Measurements from ENCODE around the gene ERC2. TPM values are rescaled to one million over a fixed set of nuclear protein-coding genes. Genes with fewer than 3 reads are reported as not detected.

ERC2 gene
- total and polyA plus RNA-seq, 7 donors: 0.52 to 5.7 (median 1.2) TPM; not detected in 2

- Histone ChIP-seq H3K27me3 (no peaks in the 10 kb centered on the region), H3K4me1 (peaks cover 0 to 14% (median 7%) of the 10 kb centered on the region in 4 donors), H3K36me3 (no peaks in the 10 kb centered on the region), H3K27ac (no peak overlapping the region), H3K9me3 (no peaks in the 10 kb centered on the region), H3K4me3 (no peak overlapping the region)
- TF ChIP-seq POLR2A (IDR thresholded peaks at IDR 0.05) (no peak), CTCF (IDR thresholded peaks at IDR 0.05) (no peak), EP300 (IDR thresholded peaks at IDR 0.05) (no peak), POLR2AphosphoS5 (IDR thresholded peaks at IDR 0.05) (no peak)
- intact Hi-C loops (cut with DNase I): no loop called here
- WGBS, 2 donors: 15 to 65% methylated on average over 10 of the region's 10 CpGs
- DNase-seq: no peak
Observed at GRCh38 chr3:55526332-55527030, 941.8 kb downstream of the ERC2 start.

DNA sequence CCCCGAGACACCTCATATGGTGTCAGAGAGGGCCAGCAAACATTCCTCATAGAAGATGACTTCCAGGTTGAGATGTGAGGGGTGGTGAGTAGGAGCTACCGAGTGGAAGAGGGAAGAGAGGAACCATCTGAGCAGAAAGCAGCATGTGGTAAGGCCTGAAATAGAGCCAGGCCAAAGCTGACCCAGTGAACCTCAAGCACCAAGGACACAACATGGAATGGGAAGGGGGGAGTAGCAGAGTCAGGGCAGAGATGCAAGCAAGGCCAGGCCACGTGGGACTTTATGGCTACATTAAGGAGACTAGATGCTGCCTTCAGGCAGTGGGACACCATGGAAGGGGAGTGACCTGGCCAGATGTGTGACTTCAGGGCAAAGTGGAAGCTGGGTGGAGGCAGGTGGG is 942.8 kb downstream of the ERC2 start:
- Histone ChIP-seq H3K36me3 (no peaks in the 10 kb centered on the region), H3K27ac (no peak overlapping the region), H3K9me3 (no peaks in the 10 kb centered on the region), H3K4me3 (no peak overlapping the region), H3K27me3 (no peaks in the 10 kb centered on the region), H3K4me1 (peaks cover 0 to 14% (median 7%) of the 10 kb centered on the region in 4 donors)
- 83 to 87% methylated on average over 3 of the region's 3 CpGs for WGBS, 2 donors
- intact Hi-C loops (cut with DNase I): no loop called here
- no peak for TF ChIP-seq POLR2AphosphoS5 (IDR thresholded peaks at IDR 0.05)
- TF ChIP-seq POLR2A (IDR thresholded peaks at IDR 0.05): no peak
- no peak for TF ChIP-seq CTCF (IDR thresholded peaks at IDR 0.05)
- no peak for TF ChIP-seq EP300 (IDR thresholded peaks at IDR 0.05)
- no peak for DNase-seq

GRCh38 chr3:55524565-55525244 is 943.6 kb downstream of the ERC2 start:
- Histone ChIP-seq H3K9me3 (no peaks in the 10 kb centered on the region), H3K4me1 (peaks cover 0 to 14% (median 7%) of the 10 kb centered on the region in 4 donors), H3K4me3 (no peak overlapping the region), H3K27me3 (no peaks in the 10 kb centered on the region), H3K36me3 (no peaks in the 10 kb centered on the region), H3K27ac (no peak overlapping the region)
- no peak for DNase-seq
- TF ChIP-seq POLR2AphosphoS5 (IDR thresholded peaks at IDR 0.05) (no peak), CTCF (IDR thresholded peaks at IDR 0.05) (no peak), POLR2A (IDR thresholded peaks at IDR 0.05) (no peak), EP300 (IDR thresholded peaks at IDR 0.05) (no peak)
- intact Hi-C loops (cut with DNase I): no loop called here
- WGBS, 2 donors: 82 to 88% methylated on average over 4 of the region's 4 CpGs

- intact Hi-C loops (cut with DNase I): no loop called here
- Histone ChIP-seq H3K27ac (no peak overlapping the region), H3K4me1 (peaks cover 0 to 14% (median 7%) of the 10 kb centered on the region in 4 donors), H3K36me3 (no peaks in the 10 kb centered on the region), H3K27me3 (no peaks in the 10 kb centered on the region), H3K4me3 (no peak overlapping the region), H3K9me3 (no peaks in the 10 kb centered on the region)
- TF ChIP-seq EP300 (IDR thresholded peaks at IDR 0.05): no peak
- TF ChIP-seq POLR2A (IDR thresholded peaks at IDR 0.05): no peak
- no peak for DNase-seq
- 90 to 95% methylated on average over 2 of the region's 2 CpGs for WGBS, 2 donors
Observed at GRCh38 chr3:55523471-55523870, 944.8 kb downstream of the ERC2 start.

DNA sequence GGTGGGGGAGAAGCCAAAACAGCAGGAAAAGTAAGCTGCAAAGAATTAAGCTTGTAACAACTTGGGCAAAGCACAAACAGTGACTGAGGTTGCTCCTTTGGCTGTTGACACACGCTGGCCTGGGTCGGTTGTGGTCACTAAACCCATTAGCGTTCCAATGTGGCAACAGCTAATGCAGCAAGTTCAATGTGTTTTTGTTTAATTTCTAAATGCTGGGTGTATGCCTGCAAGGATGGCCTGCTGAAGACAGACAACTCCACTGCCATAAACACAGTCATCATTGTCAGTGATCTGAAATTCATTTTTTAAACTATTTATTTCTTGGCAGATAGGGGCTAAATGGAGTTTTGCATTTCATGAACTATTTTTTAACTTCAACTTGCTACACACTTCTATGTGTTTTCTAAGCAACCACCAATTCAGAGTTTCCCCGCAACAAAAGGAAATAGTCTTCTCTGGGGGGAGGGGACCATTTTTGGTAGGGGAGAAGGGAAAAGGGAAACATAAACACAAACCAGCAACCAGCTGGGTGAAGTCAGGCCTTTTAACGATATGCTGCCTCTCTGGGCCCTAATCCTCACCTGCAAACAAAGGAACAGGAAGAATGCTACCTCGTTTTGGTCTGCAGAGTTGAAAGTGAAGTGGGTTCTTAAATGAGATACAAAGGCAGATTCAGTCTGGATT is 946.4 kb downstream of the ERC2 start:
- H3K27me3 ChIP-seq: no peaks in the 10 kb centered on the region
- WGBS, 2 donors: 51 to 65% methylated on average over 6 of the region's 6 CpGs

More for the DNA sequence above, 946.4 kb downstream of the ERC2 start:
- H3K27ac ChIP-seq: no peak overlapping the region
- no peaks in the 10 kb centered on the region for H3K36me3 ChIP-seq
- intact Hi-C loops (cut with DNase I): no loop called here
- TF ChIP-seq POLR2AphosphoS5 (IDR thresholded peaks at IDR 0.05) (no peak), CTCF (IDR thresholded peaks at IDR 0.05) (no peak), EP300 (IDR thresholded peaks at IDR 0.05) (no peak), POLR2A (IDR thresholded peaks at IDR 0.05) (no peak)
- no peak overlapping the region for H3K4me3 ChIP-seq
- peaks cover 0 to 14% (median 7%) of the 10 kb centered on the region in 4 donors for H3K4me1 ChIP-seq
- H3K9me3 ChIP-seq: no peaks in the 10 kb centered on the region
- no peak for DNase-seq
